Measurements from ENCODE around the gene ISLR2. TPM values are rescaled to one million over a fixed set of nuclear protein-coding genes. Genes with fewer than 3 reads are reported as not detected.

The ISLR2 gene
- total RNA-seq, 1 experiment from 2014 or later, result not detected

GRCh38 chr15:74170071-74170844 is 39.9 kb downstream of the ISLR2 start:
- intact Hi-C loops (cut with micrococcal nuclease; ENCODE audit: unreplicated experiment), result no loop called here
- BruUV-seq (replicated peaks), result no TSS peak
- TF ChIP-seq CTCF (IDR thresholded peaks at IDR 0.05; ENCODE audit: insufficient read depth in 1 of 2, low read depth in 1 of 2, low read length in 1 of 2, severe bottlenecking in 1 of 2, unreplicated experiment in 1 of 2), result no peak

DNA sequence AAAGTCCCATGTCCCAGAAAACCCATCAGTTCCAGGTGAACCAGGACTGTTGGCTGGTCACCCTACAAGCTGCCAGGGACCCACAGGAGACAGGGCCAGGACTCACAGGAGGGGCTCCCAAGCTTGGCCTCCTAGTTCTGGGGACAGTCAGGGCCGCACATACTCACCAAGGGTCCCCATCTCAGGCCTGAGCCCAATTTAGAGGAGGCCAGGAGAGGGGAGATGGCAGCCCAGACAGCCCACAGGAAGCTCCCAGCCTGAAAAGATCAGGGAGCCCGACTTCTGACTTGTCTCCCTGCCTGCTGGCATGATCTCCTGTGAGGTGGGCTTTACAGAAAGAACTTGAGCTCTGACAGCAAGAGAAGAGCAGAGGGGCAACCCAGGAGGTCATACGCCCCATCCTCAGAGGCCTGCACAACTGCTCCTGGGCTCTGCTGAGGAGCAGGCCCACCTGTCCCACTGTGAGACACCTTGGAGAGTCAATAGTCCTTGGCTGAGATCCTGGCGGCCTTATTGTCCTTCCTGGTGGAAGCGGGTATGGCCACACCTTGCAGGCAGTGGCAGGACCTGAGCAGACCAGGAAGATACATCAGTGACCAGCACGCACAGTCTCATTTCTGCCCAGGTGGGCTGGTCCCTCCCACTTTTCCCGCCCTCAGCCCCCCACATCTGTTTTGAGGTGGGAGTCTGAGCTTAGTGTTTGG is 40.6 kb downstream of the ISLR2 start:
- H3K9me3 Mint-ChIP-seq (ENCODE audit: unreplicated experiment), result no peaks in the 10 kb centered on the region
- H3K4me1 Mint-ChIP-seq (ENCODE audit: low read depth, unreplicated experiment), result no peaks in the 10 kb centered on the region
- no peak for TF ChIP-seq CTCF (IDR thresholded peaks at IDR 0.05; ENCODE audit: insufficient read depth in 1 of 2, low read depth in 1 of 2, low read length in 1 of 2, severe bottlenecking in 1 of 2, unreplicated experiment in 1 of 2)
- no peaks in the 10 kb centered on the region for H3K4me1 ChIP-seq
- POLR2A ChIA-PET, result no interaction called here
- H3K4me3 ChIP-seq (ENCODE audit: low read depth, low read length), result no peak overlapping the region
- no peak overlapping the region for H3K27ac Mint-ChIP-seq (ENCODE audit: unreplicated experiment)
- H3K9me3 ChIP-seq, result no peaks in the 10 kb centered on the region
- H3K27me3 Mint-ChIP-seq (ENCODE audit: insufficient read depth, unreplicated experiment), result peaks cover 5% of the 10 kb centered on the region
- no peak overlapping the region for H3K4me3 Mint-ChIP-seq (ENCODE audit: unreplicated experiment)
- H3K36me3 ChIP-seq (ENCODE audit: control insufficient read depth, insufficient read depth, low read length), result no peaks in the 10 kb centered on the region
- intact Hi-C loops (cut with micrococcal nuclease; ENCODE audit: unreplicated experiment), result no loop called here
- CTCF ChIA-PET, result no interaction called here
- no TSS peak for BruUV-seq (replicated peaks)
- no peaks in the 10 kb centered on the region for H3K27me3 ChIP-seq (replicated peaks; ENCODE audit: control insufficient read depth, insufficient read depth, low read length)
- no peak for DNase-seq
- no peaks in the 10 kb centered on the region for H3K36me3 Mint-ChIP-seq (ENCODE audit: insufficient read depth, unreplicated experiment)

More at GRCh38 chr15:74170071-74170844, 39.9 kb downstream of the ISLR2 start:
- H3K4me1 Mint-ChIP-seq (ENCODE audit: low read depth, unreplicated experiment), result no peaks in the 10 kb centered on the region
- no peaks in the 10 kb centered on the region for H3K36me3 Mint-ChIP-seq (ENCODE audit: insufficient read depth, unreplicated experiment)
- CTCF ChIA-PET, result no interaction called here
- no peaks in the 10 kb centered on the region for H3K36me3 ChIP-seq (ENCODE audit: control insufficient read depth, insufficient read depth, low read length)
- no peak for DNase-seq
- peaks cover 9% of the 10 kb centered on the region for H3K27me3 Mint-ChIP-seq (ENCODE audit: insufficient read depth, unreplicated experiment)
- H3K9me3 Mint-ChIP-seq (ENCODE audit: unreplicated experiment), result no peaks in the 10 kb centered on the region
- POLR2A ChIA-PET, result no interaction called here
- no peaks in the 10 kb centered on the region for H3K9me3 ChIP-seq
- no peak overlapping the region for H3K4me3 ChIP-seq (ENCODE audit: low read depth, low read length)
- H3K27ac Mint-ChIP-seq (ENCODE audit: unreplicated experiment), result no peak overlapping the region
- H3K4me1 ChIP-seq, result no peaks in the 10 kb centered on the region
- H3K4me3 Mint-ChIP-seq (ENCODE audit: unreplicated experiment), result no peak overlapping the region
- H3K27me3 ChIP-seq (replicated peaks; ENCODE audit: control insufficient read depth, insufficient read depth, low read length), result no peaks in the 10 kb centered on the region

- Mint-ChIP-seq H3K27me3 (ENCODE audit: insufficient read depth, unreplicated experiment) (peaks cover 5% of the 10 kb centered on the region), H3K9me3 (ENCODE audit: unreplicated experiment) (no peaks in the 10 kb centered on the region), H3K27ac (ENCODE audit: unreplicated experiment) (no peak overlapping the region), H3K4me1 (ENCODE audit: low read depth, unreplicated experiment) (no peaks in the 10 kb centered on the region), H3K36me3 (ENCODE audit: insufficient read depth, unreplicated experiment) (no peaks in the 10 kb centered on the region), H3K4me3 (ENCODE audit: unreplicated experiment) (no peak overlapping the region)
- DNase-seq, result no peak
- no TSS peak for BruUV-seq (replicated peaks)
- ChIA-PET POLR2A (no interaction called here), CTCF (no interaction called here)
- no peak for TF ChIP-seq CTCF (IDR thresholded peaks at IDR 0.05; ENCODE audit: insufficient read depth in 1 of 2, low read depth in 1 of 2, low read length in 1 of 2, severe bottlenecking in 1 of 2, unreplicated experiment in 1 of 2)
- Histone ChIP-seq H3K4me1 (no peaks in the 10 kb centered on the region), H3K36me3 (ENCODE audit: control insufficient read depth, insufficient read depth, low read length) (no peaks in the 10 kb centered on the region), H3K4me3 (ENCODE audit: low read depth, low read length) (no peak overlapping the region), H3K27me3 (replicated peaks; ENCODE audit: control insufficient read depth, insufficient read depth, low read length) (no peaks in the 10 kb centered on the region), H3K9me3 (no peaks in the 10 kb centered on the region)
- intact Hi-C loops (cut with micrococcal nuclease; ENCODE audit: unreplicated experiment), result no loop called here
These were observed 41.7 kb downstream of the ISLR2 start for GRCh38 chr15:74171965-74172541.

Data from Caco-2 (cell line).